HFF-Myc (cell line): Measurements from ENCODE around the gene IL17B.

Experiments used
- DNase-seq: peaks from one replicate; pipeline ENCODE4 v3.0.0-alpha.2; 2011; ENCODE audit warnings: low read depth; ENCODE audit errors: extremely low read depth
- H3K4me3 ChIP-seq: replicated peaks from 2 replicates; pipeline ENCODE4 v1.5.1; 2011; ENCODE audit warnings: low read depth, mild to moderate bottlenecking, control low read depth, low read length
- TF ChIP-seq, protein P1 (sequence below): IDR thresholded peaks from 2 replicates; pipeline ENCODE4 v1.5.1; 2012; ENCODE audit warnings: mild to moderate bottlenecking, low read depth, low read length, control low read depth; ENCODE audit errors: missing control alignments

IL17B gene

GRCh38 chr5:149388498-149389190 lies 9.6 kb upstream of the IL17B start:
- TF ChIP-seq, protein P1, sequence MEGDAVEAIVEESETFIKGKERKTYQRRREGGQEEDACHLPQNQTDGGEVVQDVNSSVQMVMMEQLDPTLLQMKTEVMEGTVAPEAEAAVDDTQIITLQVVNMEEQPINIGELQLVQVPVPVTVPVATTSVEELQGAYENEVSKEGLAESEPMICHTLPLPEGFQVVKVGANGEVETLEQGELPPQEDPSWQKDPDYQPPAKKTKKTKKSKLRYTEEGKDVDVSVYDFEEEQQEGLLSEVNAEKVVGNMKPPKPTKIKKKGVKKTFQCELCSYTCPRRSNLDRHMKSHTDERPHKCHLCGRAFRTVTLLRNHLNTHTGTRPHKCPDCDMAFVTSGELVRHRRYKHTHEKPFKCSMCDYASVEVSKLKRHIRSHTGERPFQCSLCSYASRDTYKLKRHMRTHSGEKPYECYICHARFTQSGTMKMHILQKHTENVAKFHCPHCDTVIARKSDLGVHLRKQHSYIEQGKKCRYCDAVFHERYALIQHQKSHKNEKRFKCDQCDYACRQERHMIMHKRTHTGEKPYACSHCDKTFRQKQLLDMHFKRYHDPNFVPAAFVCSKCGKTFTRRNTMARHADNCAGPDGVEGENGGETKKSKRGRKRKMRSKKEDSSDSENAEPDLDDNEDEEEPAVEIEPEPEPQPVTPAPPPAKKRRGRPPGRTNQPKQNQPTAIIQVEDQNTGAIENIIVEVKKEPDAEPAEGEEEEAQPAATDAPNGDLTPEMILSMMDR, result no peak
- H3K4me3 ChIP-seq, result no peak overlapping the region

GRCh38 chr5:149387982-149388381 lies 8.9 kb upstream of the IL17B start:
- TF ChIP-seq, protein P1, result no peak

More at GRCh38 chr5:149388498-149389190, 9.6 kb upstream of the IL17B start:
- DNase-seq, result no peak

GRCh38 chr5:149387081-149387631 lies 8.1 kb upstream of the IL17B start:
- TF ChIP-seq, protein P1, result no peak
- DNase-seq, result no peak
- no peak overlapping the region for H3K4me3 ChIP-seq

More at GRCh38 chr5:149387982-149388381, 8.9 kb upstream of the IL17B start:
- DNase-seq, result no peak
- no peak overlapping the region for H3K4me3 ChIP-seq

DNA sequence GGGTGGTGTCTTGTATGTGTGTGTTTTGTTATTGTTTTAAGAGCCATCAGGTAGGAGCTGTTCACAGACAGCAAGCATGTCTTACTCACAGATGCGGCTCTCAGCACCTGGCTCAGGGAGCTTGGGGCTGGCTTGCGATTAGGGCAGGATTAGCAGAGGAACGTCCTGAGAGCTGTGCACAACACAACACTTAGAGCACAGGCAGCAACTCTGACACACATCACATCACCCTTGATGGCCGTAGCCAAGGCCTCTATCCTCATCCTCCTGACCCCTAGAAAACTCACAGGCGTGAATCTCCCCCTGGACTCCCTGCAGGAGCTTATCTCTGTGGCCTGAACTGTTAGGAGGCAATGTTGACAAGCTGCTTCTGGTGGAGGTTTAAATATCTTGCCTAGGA lies 7.1 kb upstream of the IL17B start:
- no peak overlapping the region for H3K4me3 ChIP-seq
- DNase-seq, result no peak
- TF ChIP-seq, protein P1, result no peak

DNA sequence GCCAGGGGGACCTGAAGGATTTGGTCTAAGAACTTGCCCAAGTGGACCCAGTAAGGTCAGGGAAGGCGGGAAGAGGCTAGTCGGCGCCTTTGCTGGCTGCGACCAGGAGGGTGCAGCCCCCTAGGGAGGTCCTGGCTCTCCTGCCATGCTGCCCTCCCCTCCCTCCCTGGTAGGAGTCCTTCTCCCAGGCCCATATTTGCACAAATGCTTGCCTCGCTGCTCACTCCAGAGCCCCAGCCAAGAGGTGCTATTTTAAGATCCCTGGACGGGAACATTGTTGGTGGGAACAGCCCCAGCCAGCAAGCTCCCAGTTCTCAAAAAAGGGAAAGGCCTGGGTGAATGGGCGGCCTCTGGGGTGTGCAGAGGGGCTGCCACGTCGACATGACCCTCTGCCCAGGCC lies 4.3 kb upstream of the IL17B start:
- no peak overlapping the region for H3K4me3 ChIP-seq
- TF ChIP-seq, protein P1, result no peak
- no peak for DNase-seq

GRCh38 chr5:149382517-149383220 lies 3.6 kb upstream of the IL17B start:
- TF ChIP-seq, protein P1, result no peak
- DNase-seq, result no peak
- H3K4me3 ChIP-seq, result no peak overlapping the region
